GM12865 (cell line): ENCODE results near the gene TLCD1.

Experiments
- DNase-seq: peaks from one replicate; pipeline ENCODE4 v3.0.0; 2010; ENCODE audit warnings: low read depth
- H3K4me3 ChIP-seq: 2 replicates; pipeline ENCODE4 v1.5.1; 2011; ENCODE audit warnings: mild to moderate bottlenecking, low read depth, low read length, control low read depth
- CTCF ChIP-seq: IDR thresholded peaks from 2 replicates; pipeline ENCODE4 v1.5.1; 2011; ENCODE audit warnings: low read length, control low read depth, low read depth, inconsistent platforms; ENCODE audit not compliant: insufficient read depth; ENCODE audit errors: missing control alignments

Gene TLCD1

DNA sequence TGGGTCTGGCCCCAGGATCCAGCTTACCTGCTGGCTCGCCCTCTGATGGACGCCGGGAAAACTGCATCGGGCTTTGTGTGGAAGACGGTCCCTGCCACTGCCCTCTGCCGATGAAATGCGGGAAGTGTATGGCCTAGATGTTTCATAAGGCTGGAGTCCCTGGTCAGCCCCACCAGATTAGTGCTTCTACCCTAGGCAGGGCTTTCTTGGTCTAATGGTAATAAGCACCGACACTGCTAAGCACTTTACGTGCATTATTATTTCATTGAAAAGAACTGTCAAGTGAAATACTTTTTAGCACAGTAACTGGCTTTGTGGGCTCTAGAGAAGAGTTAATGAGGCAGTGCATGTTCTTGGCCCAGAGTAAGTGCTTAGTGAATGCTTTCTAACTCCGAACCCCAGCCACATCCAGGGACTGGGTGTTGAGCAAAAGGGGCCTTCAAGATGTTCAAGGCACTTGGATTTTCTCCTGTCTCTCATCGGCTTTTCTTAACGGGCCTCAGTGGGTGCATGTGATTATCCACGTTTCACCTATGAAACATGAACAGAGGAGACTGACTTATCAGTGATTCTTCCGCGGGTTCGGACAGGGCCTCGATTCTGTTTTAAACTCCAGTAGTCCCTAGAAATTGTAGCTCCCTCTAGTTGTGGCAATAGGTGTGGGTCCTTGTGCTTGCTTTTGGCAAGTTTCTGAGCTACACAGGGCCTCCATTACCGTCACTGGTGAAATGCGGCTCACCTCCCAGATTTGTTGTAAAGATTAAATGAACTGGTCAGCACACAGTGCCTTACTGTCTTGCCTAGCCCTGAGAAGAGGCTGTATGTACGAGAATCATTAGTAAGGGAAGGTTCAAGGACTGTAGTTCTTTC is 24.4 kb upstream of the TLCD1 start:
- H3K4me3 ChIP-seq, result no peak overlapping the region
- DNase-seq, result peak; percentile 95
- peak; percentile 100 for TF ChIP-seq CTCF

DNA sequence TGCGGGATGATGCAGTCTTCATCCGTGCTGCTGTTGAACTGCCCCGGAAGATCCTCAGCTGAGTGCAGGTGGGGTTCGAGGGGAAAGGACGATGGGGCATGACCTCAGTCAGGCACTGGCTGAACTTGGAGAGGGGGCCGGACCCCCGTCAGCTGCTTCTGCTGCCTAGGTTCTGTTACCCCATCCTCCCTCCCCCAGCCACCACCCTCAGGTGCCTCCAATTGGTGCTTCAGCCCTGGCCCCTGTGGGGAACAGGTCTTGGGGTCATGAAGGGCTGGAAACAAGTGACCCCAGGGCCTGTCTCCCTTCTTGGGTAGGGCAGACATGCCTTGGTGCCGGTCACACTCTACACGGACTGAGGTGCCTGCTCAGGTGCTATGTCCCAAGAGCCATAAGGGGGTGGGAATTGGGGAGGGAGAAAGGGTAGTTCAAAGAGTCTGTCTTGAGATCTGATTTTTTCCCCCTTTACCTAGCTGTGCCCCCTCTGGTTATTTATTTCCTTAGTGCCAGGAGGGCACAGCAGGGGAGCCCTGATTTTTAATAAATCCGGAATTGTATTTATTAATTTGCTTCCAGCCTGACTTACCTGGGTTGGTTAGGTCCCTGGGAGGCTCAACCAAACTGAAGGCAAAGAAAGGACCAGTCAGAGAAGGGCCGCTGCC is 23.6 kb upstream of the TLCD1 start:
- DNase-seq, result peak; percentile 19
- no peak overlapping the region for H3K4me3 ChIP-seq
- TF ChIP-seq CTCF, result no peak

DNA sequence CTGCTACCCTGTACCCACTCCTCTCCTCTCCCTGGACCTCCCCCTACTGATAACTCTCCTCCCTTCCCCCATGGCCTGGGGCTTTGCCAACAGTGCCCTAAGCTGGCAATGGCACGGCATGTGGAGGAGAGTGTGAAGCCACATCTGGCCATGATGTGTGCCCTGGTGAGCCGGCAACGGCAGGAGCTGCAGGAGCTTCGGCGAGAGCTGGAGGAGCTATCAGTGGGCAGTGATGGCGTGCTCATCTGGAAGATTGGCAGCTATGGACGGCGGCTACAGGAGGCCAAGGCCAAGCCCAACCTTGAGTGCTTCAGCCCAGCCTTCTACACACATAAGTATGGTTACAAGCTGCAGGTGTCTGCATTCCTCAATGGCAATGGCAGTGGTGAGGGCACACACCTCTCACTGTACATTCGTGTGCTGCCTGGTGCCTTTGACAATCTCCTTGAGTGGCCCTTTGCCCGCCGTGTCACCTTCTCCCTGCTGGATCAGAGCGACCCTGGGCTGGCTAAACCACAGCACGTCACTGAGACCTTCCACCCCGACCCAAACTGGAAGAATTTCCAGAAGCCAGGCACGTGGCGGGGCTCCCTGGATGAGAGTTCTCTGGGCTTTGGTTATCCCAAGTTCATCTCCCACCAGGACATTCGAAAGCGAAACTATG is 23.0 kb upstream of the TLCD1 start:
- no peak for TF ChIP-seq CTCF
- DNase-seq, result no peak
- H3K4me3 ChIP-seq, result no peak overlapping the region

GRCh38 chr17:28747801-28748750 is 22.0 kb upstream of the TLCD1 start:
- no peak for DNase-seq
- no peak overlapping the region for H3K4me3 ChIP-seq
- no peak for TF ChIP-seq CTCF

DNA sequence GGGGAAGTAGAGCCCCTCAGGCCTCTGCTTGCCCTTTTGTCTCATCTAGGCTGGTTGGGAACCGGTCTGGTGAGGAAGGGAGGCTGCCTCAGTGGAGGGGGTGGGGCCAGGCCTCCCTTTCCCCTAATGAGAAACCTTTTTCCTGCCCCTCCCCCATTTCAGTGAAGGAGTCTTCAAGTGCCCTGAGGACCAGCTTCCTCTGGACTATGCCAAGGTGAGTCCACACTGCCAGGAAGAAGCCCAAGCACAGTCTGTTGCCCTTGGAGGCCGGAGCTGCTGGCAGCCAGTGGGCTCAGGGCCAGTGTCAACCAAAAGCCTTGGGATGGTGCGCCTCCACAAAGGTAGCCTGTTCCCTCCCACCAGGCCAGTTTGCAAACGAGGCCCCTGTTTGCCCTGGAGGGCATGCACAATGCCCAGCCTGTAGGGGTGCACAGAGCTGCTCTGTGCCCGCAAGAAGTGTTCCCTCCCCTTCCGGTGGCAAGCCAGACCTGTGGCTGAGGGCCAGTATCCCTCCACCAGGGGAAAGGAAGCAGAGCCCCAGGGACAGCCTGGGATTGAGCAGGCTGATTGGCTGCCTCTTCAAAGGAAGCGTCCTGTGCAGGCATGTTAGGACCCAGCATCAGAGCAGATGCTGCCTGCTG is 21.1 kb upstream of the TLCD1 start:
- peak overlapping the region; percentile 98 for H3K4me3 ChIP-seq
- peak; percentile 21 for DNase-seq
- TF ChIP-seq CTCF, result no peak

DNA sequence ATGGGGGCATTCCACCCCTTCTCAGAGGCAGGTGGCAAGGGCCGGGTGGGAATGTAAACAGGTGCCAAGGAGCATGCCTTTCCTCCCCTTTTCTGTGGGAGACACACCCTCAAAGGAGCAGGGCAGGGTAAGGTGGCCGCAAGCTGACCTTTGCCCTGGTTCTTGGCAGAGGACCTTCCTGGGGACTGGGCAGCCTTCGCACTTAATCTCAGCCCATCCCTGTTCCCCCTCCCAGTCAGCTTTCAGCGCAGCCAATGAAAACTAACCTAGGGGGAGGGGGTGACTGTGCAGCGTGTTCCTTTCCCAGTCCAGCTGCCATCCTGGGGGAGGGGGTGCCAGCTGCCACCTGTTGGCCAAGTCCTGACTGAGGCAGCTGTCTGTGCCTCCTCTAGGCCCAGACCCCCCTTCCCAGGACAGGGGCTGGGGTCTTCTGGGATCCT is 20.6 kb upstream of the TLCD1 start:
- peak overlapping the region; percentile 98 for H3K4me3 ChIP-seq
- DNase-seq, result no peak
- no peak for TF ChIP-seq CTCF
